Stimulated activated effector memory CD8-positive, alpha-beta T cell treated with anti-CD3 and anti-CD28 coated beads, Interleukin-12 subunit alpha, Interleukin-12 subunit beta, amount 100 ng/mL, for 72 hours (primary cell): ENCODE results near the gene CDH15.
"Not testable (repeated sequence)": the region's sequence is repeated elsewhere in the genome, so short reads cannot be mapped to it uniquely, and the experiment has no call there.

Source experiments
- ATAC-seq: fragments of 150-1000 bp; cut with Tn5 transposase; 2 replicates; pipeline ENCODE4 v1.10.0; 2021
- DNase-seq, 2 donors: peaks; one replicate each; pipeline ENCODE4 v3.0.0; 2021 to 2022; ENCODE audit warnings: low spot score in 2 of 2
- H3K27ac Mint-ChIP-seq: one replicate; pipeline ENCODE4 v1.8.0; 2022; ENCODE audit warnings: mild to moderate bottlenecking, mixed read lengths
- H3K36me3 Mint-ChIP-seq: one replicate; pipeline ENCODE4 v1.8.0; 2022; ENCODE audit warnings: mild to moderate bottlenecking, mixed read lengths
- H3K4me1 Mint-ChIP-seq: one replicate; pipeline ENCODE4 v1.8.0; 2022; ENCODE audit warnings: mixed read lengths
- H3K4me3 Mint-ChIP-seq: one replicate; pipeline ENCODE4 v1.8.0; 2022; ENCODE audit warnings: mild to moderate bottlenecking, mixed read lengths
- H3K9me3 Mint-ChIP-seq: one replicate; pipeline ENCODE4 v1.8.0; 2022; ENCODE audit warnings: mixed read lengths

Gene CDH15

GRCh38 chr16:89184933-89185794 is 13.6 kb downstream of the CDH15 start:
- peak; percentile 26 for ATAC-seq
- Mint-ChIP-seq H3K9me3 (no peaks in the 10 kb centered on the region), H3K27ac (no peak overlapping the region), H3K36me3 (peaks cover 23% of the 10 kb centered on the region), H3K4me3 (no peak overlapping the region), H3K4me1 (peaks cover 7% of the 10 kb centered on the region)
- DNase-seq = no peak

GRCh38 chr16:89185887-89186592 is 14.5 kb downstream of the CDH15 start:
- not testable (repeated sequence) for H3K4me1 Mint-ChIP-seq, ATAC-seq, H3K4me3 Mint-ChIP-seq, H3K9me3 Mint-ChIP-seq, DNase-seq
- Mint-ChIP-seq H3K36me3 (peaks cover 23% of the 10 kb centered on the region), H3K27ac (peak overlapping the region; percentile 81)

GRCh38 chr16:89186593-89187031 is 15.1 kb downstream of the CDH15 start:
- not testable (repeated sequence) for H3K9me3 Mint-ChIP-seq, H3K4me3 Mint-ChIP-seq, DNase-seq, ATAC-seq, H3K4me1 Mint-ChIP-seq
- Mint-ChIP-seq H3K36me3 (peaks cover 21% of the 10 kb centered on the region), H3K27ac (peak overlapping the region; percentile 81)

GRCh38 chr16:89187032-89187769 is 15.7 kb downstream of the CDH15 start:
- Mint-ChIP-seq H3K4me1 (peaks cover 7% of the 10 kb centered on the region), H3K4me3 (no peak overlapping the region), H3K36me3 (peaks cover 18% of the 10 kb centered on the region), H3K9me3 (no peaks in the 10 kb centered on the region), H3K27ac (peak overlapping the region; percentile 81)
- ATAC-seq (peak; percentile 74), DNase-seq (peak in 1 of 2 donors; percentile 75)

GRCh38 chr16:89187770-89188392 is 16.3 kb downstream of the CDH15 start:
- Mint-ChIP-seq H3K9me3 (no peaks in the 10 kb centered on the region), H3K4me1 (peaks cover 7% of the 10 kb centered on the region), H3K36me3 (peaks cover 18% of the 10 kb centered on the region), H3K4me3 (no peak overlapping the region), H3K27ac (peak overlapping the region; percentile 81)
- ATAC-seq (peak; percentile 54), DNase-seq (peak in 1 of 2 donors; percentile 71)

GRCh38 chr16:89188471-89189357 is 17.2 kb downstream of the CDH15 start:
- H3K27ac Mint-ChIP-seq, DNase-seq, H3K4me3 Mint-ChIP-seq, ATAC-seq, H3K4me1 Mint-ChIP-seq, H3K9me3 Mint-ChIP-seq: not testable (repeated sequence)
- H3K36me3 Mint-ChIP-seq = peaks cover 18% of the 10 kb centered on the region

- peaks cover 7% of the 10 kb centered on the region for H3K4me1 Mint-ChIP-seq
- no peak overlapping the region for H3K4me3 Mint-ChIP-seq
- no peak for ATAC-seq
- peaks cover 18% of the 10 kb centered on the region for H3K36me3 Mint-ChIP-seq
- no peaks in the 10 kb centered on the region for H3K9me3 Mint-ChIP-seq
- DNase-seq = no peak
- H3K27ac Mint-ChIP-seq = no peak overlapping the region
Observed at GRCh38 chr16:89189358-89190025, 17.9 kb downstream of the CDH15 start.

- peaks cover 7% of the 10 kb centered on the region for H3K4me1 Mint-ChIP-seq
- DNase-seq (peak in 1 of 2 donors; percentile 2), ATAC-seq (no peak)
- no peak overlapping the region for H3K27ac Mint-ChIP-seq
- H3K9me3 Mint-ChIP-seq = no peaks in the 10 kb centered on the region
- H3K36me3 Mint-ChIP-seq = peaks cover 12% of the 10 kb centered on the region
- no peak overlapping the region for H3K4me3 Mint-ChIP-seq
Observed at GRCh38 chr16:89190150-89190958, 18.8 kb downstream of the CDH15 start.

- no peak overlapping the region for H3K4me3 Mint-ChIP-seq
- H3K36me3 Mint-ChIP-seq = peaks cover 12% of the 10 kb centered on the region
- H3K4me1 Mint-ChIP-seq = peaks cover 7% of the 10 kb centered on the region
- ATAC-seq (no peak), DNase-seq (no peak)
- no peak overlapping the region for H3K27ac Mint-ChIP-seq
- H3K9me3 Mint-ChIP-seq = no peaks in the 10 kb centered on the region
Observed at GRCh38 chr16:89191033-89191900, 19.7 kb downstream of the CDH15 start.

- no peak for ATAC-seq
- DNase-seq = no peak
- Mint-ChIP-seq H3K27ac (no peak overlapping the region), H3K4me3 (peak overlapping the region; percentile 23), H3K4me1 (peaks cover 7% of the 10 kb centered on the region), H3K9me3 (no peaks in the 10 kb centered on the region), H3K36me3 (peaks cover 9% of the 10 kb centered on the region)
Observed at GRCh38 chr16:89191901-89192185, 20.3 kb downstream of the CDH15 start.

- not testable (repeated sequence) for H3K27ac Mint-ChIP-seq, H3K9me3 Mint-ChIP-seq, H3K4me1 Mint-ChIP-seq, H3K36me3 Mint-ChIP-seq
- DNase-seq = peak; percentile 55 to 72
- peak; percentile 39 for ATAC-seq
- peak overlapping the region; percentile 23 for H3K4me3 Mint-ChIP-seq
Observed at GRCh38 chr16:89192186-89192955, 20.8 kb downstream of the CDH15 start.

GRCh38 chr16:89192956-89193575 is 21.5 kb downstream of the CDH15 start:
- H3K4me1 Mint-ChIP-seq = no peaks in the 10 kb centered on the region
- peak; percentile 36 for ATAC-seq
- H3K4me3 Mint-ChIP-seq = no peak overlapping the region
- H3K9me3 Mint-ChIP-seq = no peaks in the 10 kb centered on the region
- H3K36me3 Mint-ChIP-seq = no peaks in the 10 kb centered on the region
- no peak for DNase-seq
- no peak overlapping the region for H3K27ac Mint-ChIP-seq
